Hepatocyte (in vitro differentiated cells): ENCODE measurements around the gene HSBP1L1.

Source experiments
- CTCF ChIP-seq: fragments of 200-600 bp; sonication (generic); IDR thresholded peaks from 2 replicates; pipeline ENCODE4 v1.5.1; 2016; ENCODE audit warnings: antibody characterized with exemption, mild to moderate bottlenecking; ENCODE audit not compliant: poor library complexity
- EZH2 ChIP-seq: fragments of 200-600 bp; sonication (generic); IDR thresholded peaks from 2 replicates; pipeline ENCODE4 v1.6.1; 2016; ENCODE audit warnings: antibody characterized with exemption, mild to moderate bottlenecking, borderline replicate concordance

DNA sequence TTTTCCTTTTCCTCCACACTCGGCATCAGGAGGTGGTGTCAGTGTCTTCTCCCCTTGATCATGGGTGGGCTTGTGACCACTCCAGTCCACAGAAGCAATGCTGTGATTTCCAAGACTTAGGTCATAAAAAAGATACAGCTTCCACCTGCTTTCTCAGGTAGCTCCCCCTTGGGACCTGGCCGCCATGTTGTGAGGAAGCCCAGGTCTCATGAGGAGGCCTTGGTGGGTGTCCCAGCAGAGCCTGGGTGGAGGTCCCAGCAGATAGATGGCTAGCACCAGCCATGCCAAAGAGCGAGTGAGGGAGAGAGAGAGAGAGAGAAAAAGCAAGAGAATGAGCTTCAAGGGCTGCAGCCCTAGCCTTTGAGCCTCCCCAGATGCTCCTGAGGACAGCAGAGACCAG lies 28.9 kb upstream of the HSBP1L1 start:
- TF ChIP-seq CTCF (no peak), EZH2 (no peak)
